GM19452 (cell line): Measurements from ENCODE around the gene USPL1.

Experiments used
- ATAC-seq: cut with Tn5 transposase; IDR thresholded peaks from one replicate; pipeline ENCODE4 v1.9.1; 2021; ENCODE audit not compliant: unreplicated experiment

Gene USPL1

DNA sequence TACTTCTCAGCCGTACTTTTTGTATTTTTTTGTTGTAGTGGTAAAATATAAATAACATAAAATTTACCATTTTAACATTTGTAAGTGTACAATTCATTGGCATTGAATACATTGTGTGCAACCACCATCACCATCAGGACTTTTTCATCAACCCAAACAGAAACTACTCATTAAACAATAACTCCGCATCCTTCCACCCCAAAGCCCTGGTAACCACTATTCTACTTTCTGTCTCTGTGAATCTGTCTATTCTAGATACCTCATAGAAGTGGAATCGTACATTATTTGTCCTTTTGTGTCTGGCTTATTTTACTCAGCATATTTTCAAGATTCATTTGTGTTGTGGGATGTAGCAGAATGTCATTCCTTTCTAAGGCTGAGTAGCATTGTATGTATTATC, 38.5 kb downstream of the USPL1 start:
- no peak for ATAC-seq

DNA sequence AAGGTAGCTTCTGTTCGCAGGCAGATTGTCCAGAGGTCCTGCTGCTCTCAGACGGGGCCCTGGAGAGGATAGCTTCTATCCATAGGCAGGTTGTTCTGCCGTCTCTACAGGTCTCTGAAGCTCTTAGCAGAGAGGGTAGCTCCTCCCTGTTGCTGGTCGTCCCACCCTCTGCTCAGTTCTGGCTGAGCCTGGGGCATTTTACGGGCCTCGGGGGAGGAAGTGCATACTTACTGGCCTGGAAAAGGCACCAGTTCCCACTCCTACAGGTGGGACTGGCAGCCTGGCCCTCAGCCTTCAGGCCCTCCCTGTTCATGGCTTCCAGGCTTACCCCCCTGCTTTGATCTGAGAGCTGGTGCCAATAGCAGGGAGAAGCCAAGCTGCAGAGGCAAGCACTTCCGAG, 42.3 kb downstream of the USPL1 start:
- no peak for ATAC-seq

DNA sequence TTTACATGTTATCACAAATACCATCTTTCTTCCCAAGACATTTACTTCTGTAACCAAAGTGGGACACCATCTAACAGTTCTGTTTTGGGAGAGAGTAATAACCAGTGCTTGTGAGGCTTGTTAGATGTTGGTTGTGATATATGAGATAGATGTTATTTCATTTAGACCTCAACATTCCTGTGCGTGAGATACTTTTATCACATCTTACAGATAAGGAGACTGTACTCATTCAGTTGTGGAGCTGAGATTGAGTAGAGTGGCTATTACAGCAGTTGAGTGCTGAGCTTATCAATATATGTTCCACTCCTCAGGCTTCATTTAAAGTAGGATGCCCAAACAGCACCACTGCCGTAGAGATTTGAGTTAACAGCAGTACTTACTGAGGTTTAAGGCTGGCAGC, 43.1 kb downstream of the USPL1 start:
- no peak for ATAC-seq

DNA sequence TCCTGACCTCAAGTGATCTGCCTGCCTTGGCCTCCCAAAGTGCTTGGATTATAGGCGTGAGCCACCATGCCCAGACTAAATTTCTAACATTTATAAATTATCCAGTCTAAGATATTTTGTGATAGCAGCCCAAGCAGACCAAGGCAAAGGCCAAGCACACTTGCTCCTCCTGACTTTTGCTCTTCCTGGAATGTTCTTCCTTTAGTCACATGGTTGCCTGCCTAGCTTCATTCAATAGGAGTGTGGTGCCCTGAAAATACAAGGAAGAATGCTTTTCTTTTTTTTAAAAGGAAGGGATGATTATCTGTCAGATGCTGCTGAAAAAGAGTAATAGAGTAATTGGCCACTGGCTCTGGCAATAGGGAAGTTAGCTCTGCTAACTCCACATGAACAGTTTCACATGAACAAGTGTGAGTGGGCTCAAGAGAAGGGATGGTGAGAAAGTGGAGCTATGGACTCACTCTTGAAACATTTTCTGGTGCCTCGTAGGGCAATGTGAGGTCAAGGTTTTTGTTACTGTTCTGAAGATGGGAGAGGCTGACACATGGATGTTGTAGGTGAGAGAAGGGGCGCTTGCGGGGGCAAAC, 47.1 kb downstream of the USPL1 start:
- no peak for ATAC-seq

DNA sequence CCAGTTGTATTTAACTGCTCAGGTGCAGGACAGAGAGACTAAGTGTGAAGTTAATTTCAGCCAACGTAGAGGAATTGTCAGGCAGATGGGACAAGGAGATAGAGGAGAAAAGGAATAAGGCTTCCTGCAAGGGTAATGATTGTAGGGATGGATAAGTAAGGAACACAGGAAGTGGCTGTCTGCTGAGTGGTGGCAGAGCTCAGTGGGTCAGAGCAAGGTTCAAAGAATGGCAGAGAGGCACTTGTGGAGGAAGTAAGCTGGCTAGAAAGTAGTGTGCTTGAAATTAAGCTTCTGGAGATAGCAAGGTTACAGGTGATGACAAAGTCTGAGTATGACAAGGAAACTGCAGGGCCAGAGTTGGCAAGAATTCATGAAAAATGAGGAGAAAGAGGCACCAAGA, 47.9 kb downstream of the USPL1 start:
- no peak for ATAC-seq

DNA sequence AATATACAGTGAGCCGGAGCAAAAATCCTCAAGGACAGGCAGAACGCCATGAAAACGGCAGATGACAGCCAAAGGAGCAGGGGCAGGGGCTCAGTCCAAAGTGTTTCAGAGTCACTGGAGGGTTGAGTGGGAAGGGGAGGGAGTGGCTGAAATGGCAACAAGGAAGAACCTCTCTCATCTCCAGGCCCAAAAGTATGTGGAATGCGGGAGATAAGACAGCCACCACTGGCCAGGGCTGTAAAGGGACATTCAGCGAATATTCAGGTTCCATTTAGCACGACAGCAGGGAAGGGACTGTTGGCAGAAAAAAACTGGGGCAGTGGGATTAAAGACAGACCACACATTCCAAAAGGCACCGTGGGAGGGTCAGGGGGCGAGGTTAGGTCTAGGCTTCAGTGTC, 48.4 kb downstream of the USPL1 start:
- no peak for ATAC-seq

DNA sequence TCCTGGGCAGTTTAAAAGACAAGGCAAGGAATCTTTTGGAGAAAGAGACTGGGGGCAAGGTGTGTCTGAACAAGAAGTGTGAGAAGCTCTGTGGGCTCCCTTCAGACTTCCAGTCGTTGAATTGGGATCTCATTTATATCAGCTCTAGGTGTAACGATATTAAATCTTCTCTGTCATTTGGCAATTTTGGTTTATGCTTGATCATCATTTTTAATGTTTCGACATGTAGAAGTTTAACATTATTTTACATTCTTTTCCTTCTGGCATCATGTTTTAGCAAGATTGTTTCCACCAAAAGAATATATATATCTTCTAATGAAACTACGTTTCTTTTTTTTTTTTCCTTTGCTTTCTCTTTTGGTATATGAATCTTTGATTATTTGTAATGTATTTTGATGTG, 49.3 kb downstream of the USPL1 start:
- no peak for ATAC-seq

DNA sequence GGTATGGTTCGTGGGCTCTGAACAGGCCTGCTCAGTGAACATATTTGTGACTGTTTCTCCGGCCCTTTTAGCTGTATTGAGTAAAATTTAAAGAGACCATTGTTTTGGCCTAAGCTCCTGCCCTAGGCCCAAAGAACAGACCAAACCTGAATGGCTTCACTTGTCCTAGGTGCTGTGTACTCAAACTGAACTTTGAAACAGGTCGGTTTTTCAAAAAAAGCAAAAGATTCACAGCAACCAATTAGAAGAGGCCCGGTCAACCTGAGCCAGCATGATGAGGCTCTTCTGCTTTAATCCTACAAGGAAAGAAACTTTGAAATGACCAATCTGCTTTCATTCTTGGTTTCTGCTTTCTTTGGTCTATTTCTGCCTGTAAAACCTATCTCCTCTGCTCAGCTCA, 50.6 kb downstream of the USPL1 start:
- no peak for ATAC-seq

DNA sequence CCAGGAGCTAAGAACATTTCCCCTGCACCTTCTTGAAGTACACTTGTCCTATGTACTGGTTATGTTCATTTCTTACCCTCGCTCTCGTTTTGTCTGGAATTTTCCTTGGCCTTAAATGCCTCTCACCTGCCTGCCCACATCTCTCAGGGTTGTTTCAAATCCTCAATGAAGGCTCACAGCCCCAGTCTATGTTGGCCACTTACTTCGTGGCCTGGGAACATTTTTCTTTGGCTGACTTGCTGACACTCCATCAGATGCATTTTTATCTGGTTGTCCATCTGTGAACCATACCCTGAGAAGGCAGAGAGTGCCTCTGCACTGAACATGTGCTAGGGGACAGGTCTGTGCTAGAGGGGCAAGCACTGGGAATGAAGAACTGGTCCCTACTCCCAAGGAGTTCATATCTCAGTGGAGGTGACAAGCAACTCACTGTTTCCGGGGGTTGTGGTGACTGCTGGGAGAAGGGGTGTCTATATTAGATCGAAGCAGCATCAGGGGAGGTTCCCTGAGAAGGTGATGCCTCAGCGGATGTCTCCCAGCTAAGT, 53.6 kb downstream of the USPL1 start:
- no peak for ATAC-seq

DNA sequence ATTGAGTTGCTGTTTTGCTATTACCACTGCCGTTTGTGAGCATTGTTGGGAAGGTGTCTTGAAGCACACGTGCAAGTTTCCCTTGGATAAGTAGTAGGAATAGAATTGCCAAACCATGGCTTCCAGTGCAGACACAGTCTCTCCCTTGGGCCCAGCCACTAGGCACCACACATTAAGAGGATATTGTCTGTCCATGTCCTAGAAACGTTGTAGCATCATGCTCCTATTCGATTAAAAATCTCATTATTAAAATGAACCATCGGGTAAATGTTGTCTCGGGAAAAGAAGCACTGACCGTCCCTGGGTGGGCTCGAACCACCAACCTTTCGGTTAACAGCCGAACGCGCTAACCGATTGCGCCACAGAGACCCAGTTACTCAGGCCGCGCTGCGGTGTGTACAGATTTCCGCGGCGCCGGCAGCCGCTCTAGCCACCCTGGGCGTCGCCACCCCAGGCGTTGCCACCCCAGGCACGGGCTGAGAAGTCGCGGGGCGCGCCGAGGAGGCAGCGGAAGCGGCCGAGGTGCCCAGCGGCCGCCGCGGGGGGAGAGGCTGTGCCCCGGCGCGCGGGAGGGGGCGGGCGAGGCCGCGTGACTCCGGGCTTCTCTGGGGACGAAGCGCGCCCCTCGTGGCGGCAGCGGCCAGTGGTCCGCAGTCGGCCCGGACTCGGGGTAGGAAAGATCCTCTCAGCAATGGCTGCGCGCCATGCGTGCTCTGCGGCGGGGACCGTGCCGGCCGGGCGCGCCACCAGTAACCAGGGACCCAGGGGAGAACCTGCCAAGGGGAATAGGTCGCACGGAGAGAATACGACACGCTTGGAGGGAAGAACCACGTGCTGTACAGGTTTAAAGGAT, 56.2 kb downstream of the USPL1 start:
- peak; percentile 88 for ATAC-seq

DNA sequence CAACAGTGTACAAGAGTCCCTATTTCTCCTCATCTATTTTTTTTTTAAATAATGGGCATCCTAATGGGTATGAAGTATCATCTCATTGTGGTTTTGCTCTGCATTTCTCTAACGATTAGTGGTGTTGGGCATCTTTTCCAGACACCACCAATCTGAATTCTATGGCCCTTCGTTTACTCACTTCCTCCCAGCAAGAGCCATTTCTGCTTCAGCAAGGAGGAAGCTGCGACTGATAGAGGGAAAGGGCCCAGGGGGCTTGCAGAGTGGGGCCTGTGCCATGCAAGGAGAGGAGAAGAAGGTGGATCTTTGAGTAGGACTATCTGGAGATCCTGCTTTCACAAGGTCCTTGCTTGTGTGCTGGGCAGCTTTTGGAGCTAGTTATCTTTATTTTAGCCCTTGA, 58.0 kb downstream of the USPL1 start:
- no peak for ATAC-seq

DNA sequence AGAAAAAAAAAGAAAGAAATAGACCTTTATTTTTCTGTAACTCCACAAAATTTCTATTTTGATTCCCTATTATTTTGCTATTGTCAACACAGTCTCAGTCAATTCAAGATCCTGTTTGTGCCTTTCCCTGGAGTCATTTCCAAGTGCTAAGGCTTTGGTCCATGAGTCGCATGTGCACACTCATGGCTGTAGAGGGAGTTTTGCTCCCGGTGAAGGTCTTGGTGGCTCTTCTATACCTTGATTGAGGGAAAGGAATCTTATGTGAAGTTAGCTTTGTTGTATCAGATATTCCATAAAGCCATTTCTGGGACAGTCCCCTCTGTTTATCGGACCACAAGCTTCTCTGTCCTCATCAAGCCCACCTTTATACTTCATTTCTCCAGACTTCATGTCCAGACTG, 59.0 kb downstream of the USPL1 start:
- no peak for ATAC-seq

DNA sequence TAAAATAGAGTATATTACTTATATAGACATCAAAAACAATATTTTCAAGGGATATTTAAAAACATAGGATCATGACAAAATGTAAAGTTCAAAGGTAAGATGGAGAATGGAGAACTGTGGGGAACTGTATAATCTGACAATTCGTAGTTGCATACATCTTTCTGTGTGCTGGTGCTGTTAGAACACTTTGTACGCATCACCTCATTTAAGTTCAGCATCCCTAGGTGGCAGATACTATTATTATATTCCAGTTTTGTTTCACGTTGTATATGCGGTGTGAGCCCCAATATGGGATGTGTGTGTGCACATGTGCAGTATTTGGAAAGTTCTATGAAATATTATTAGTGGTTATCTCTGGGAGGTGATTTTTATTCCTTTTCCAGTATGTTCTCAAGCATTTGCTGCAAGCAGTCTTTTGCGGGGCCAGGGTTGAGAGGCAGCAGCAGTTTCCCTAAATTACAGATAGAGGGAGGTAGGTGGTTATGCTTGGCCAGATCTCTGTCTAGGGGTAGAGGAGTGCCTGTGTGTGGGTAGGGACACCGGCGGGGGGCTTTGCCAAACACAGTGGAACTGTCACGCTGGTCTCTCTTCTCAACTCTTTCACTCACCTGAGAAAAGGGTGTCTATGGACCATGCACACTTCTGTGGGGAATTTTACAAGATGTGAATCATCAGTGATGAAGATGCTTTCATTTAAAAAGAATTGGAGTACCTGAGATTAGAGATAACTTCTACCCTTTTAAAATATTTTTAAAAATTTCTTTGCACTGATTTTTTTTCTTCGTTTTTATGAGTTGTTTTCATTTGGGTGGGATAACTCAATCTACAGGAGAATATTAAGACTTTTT, 62.0 kb downstream of the USPL1 start:
- no peak for ATAC-seq

DNA sequence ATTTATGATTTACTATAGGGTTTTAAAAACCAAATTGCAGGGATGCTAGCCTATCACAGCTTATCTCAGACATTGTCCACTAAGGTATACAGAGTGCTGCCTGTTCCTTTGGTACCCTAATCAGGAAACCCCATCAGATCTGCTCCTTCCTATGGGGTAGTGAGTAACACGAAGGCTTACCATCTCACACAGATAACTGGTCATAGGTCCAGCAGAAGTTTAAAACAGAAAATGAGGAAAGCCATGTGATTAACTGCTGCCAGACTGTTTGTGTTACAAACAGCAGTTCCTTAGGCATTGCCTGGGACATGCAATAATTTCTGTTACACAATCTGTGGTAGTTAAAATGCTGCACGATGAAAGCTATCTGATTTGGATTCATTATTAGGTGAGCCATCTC, 64.1 kb downstream of the USPL1 start:
- ATAC-seq = no peak

DNA sequence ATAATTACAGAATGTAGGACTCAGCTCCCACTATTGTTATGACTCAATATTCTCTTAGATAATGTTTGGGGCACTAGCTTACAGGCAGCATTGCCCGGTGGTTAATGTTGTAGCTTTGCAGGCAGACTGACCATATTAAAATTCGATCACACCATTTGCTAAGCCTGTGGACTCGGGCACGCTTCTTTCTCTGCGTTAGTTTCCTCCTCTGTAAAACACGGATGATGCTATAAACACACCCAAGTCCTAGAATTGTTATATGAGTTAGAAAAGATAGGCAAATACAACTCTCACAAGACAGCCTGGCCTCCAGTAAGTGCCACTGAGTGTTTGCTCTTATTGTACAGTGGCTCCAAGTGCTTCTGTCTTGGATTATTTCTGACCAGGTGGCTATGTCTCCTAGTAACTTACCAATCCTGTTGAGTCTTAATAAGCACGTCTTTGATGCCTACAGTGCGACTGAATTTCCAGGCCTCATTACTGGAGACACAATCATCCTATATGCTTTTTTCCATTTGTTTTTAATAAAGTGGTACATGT, 67.7 kb downstream of the USPL1 start:
- ATAC-seq = no peak

DNA sequence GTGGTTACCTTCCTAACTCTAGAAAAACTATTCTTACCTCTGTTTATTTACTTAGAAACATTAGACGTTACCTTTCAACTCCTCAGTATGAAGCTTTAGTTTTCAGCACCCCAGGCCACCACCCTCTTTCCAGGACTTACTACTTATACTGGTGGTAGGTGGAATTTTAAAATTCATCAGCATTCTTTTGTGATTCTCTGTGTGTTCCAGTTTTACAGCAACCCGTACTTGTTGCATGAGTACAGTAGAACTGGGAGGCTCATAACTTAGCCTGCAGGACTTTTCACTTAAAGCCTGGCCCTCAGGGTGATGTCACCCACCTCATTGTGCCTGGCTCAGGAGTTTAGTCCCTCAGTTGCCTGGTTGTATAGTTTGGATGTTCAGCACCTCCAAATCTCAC, 68.3 kb downstream of the USPL1 start:
- no peak for ATAC-seq

DNA sequence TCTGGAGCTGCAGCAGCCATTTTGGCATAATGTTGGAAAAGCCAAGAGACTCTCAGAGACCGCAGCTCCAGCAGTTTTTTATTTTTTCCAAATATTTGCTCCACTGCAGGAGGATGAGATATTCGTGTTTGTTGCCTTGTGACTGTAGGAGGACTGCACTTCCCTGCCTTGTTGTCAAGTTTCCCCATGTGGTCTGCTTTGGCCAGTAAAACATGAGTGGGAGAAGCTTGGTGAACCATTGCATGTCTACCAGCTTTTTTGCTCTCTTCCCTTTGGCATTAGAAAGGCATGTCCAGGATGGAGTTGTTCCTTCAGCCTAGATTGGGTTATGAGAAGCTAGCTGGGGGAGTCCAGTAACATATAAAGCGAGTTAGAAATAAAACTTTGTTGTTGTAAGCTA, 69.9 kb downstream of the USPL1 start:
- ATAC-seq = no peak

DNA sequence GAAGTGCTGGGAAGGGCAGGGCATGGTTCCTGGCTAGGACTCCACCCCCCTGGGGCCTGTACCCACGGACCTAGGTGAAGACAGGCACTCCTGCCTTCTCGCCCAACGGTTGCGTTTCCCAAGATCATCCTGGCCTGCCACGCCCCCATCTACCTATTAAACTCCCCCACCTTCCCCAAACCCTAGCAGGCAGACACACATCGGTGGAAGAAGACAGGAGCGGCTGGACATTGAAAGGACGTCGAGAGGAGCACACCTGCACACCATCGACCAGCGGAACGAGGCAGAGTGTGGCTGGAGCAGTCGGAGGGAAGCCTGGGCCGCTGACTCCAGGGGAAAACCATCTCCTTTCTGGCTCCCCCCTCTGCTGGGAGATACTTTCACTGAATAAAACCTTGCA, 72.0 kb downstream of the USPL1 start:
- no peak for ATAC-seq

DNA sequence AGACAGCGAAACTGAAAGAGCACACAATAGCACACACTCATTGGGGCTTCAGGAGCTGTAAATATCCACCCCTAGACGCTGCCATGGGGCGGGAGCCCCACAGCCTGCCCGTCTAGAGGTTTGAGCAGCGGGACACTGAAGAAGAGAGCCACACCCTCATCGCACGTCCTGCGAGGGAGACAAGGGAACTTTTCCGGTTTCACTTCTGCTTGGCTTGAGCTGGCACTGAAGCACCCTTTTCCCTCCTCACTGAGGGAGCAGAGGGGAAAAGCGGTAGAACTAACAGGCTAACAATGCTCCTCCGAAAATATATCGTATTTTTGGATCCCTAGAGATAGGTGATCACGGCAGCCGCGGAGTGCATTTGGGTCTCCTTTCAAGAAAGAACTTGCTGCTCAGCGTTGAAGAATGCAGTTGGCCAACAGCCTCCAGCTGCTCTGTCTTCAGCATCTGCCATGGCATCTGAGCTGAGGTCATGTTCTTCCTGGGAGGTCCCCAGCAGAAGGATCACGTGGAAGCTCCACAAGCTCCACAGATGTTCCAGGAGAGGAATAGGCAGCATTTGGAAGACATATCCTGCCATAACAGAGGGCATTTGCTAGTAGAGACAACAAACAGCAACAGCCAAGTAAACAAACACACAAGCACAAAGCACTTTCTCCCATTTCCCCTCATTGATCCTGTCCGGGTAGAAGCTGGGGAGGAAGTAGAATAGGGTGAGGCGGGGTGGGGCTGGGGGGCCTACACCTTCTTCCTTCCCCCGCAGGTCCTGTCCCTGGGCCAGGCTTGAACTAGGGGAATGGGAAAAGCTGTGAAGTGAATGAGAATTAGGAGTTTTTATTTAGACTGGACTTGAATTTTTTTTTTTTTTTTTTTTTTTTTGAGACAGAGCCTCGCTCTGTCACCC, 72.8 kb downstream of the USPL1 start:
- peak; percentile 84 for ATAC-seq

DNA sequence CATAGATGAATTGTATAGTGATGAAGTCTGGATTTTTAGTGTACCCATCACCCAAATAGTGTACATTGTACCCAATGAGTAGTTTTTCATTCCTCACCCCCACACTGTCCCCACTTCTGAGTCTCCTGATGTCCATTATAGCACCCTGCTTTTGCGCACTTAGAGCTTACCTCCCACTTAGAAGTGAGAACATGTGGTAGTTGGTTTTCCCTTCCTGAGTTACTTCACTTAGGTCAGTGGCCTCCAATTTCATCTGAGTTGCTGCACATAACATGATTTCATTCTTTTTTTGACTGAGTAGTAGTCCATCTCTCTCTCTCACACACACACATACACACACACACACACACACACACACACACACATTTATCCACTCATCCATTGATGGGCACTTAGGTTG, 74.4 kb downstream of the USPL1 start:
- ATAC-seq = no peak
